K562 (cell line): ENCODE data around the gene TACR1. TPM values are rescaled to one million over a fixed set of nuclear protein-coding genes. Genes with fewer than 3 reads are reported as not detected.

Experiments
- ATAC-seq: fragments of 200-7000 bp; cut with Tn5 transposase; 3 replicates; pipeline ENCODE4 v1.9.1; 2020; ENCODE audit warnings: moderate library complexity
- BruUV-seq: library from RNA; stranded (reverse); fragments of 400-500 nt; replicated peaks from 2 replicates; lab custom pipeline; 2021; lab: Mats Ljungman, UMichigan
- CTCF ChIA-PET: fragments of 300-600 bp; formaldehyde crosslinking; extraction: SDS; loops from one replicate; lab custom pipeline; 2021; ENCODE audit warnings: low intra/inter-chr PET ratio; lab: Yijun Ruan, JAX
- POLR2A ChIA-PET: fragments of 300-600, 350-650 bp; sonication (Branson Sonifier 250); formaldehyde crosslinking; extraction: SDS; loops from one replicate; lab custom pipeline; 2021; ENCODE audit warnings: antibody characterized with exemption, inconsistent platforms; lab: Yijun Ruan, JAX
- DNase-seq, 4 experiments: peaks; one replicate each; pipeline versions ENCODE4 v3.0.0 to v3.0.0-alpha.2; 2011 to 2018; ENCODE audit warnings: low spot score in 3 of 4, mixed read lengths in 3 of 4; ENCODE audit errors: extremely low read depth in 1 of 4
- FAIRE-seq: peaks from 2 replicates; lab custom pipeline; 2011; peaks lifted over from hg19 to GRCh38; lab: Jason Lieb, UNC
- H2AFZ ChIP-seq: 2 replicates; pipeline ENCODE4 v1.6.0; 2011; ENCODE audit warnings: low read depth, low read length, control low read depth, inconsistent platforms
- H3K27ac ChIP-seq: fragments of 200-600 bp; 3 replicates; pipeline ENCODE4 v1.8.0; 2011; ENCODE audit warnings: low read depth, mild to moderate bottlenecking, control low read depth, inconsistent platforms, low read length, moderate library complexity, mixed read lengths; ENCODE audit errors: extremely low read depth
- H3K27me3 ChIP-seq, 2 experiments: fragments of 300-600 bp in 1 of 2; 2 replicates in 1 of 2; 3 replicates in 1 of 2; pipeline versions ENCODE4 v1.6.0 to v1.8.0; 2011; ENCODE audit warnings: inconsistent platforms in 2 of 2, low read length in 2 of 2, mild to moderate bottlenecking in 1 of 2, mixed read lengths in 1 of 2, moderate library complexity in 1 of 2; ENCODE audit not compliant: control insufficient read depth in 2 of 2, insufficient read depth in 2 of 2
- H3K36me3 ChIP-seq: fragments of 300-600 bp; 3 replicates; pipeline ENCODE4 v1.8.0; 2011; ENCODE audit warnings: mild to moderate bottlenecking, low read length, inconsistent platforms; ENCODE audit not compliant: control insufficient read depth, insufficient read depth
- H3K4me1 ChIP-seq, 2 experiments: fragments of 200-600 bp in 1 of 2; replicated peaks in 1 of 2; 2 replicates in 1 of 2; 3 replicates in 1 of 2; pipeline versions ENCODE4 v1.5.1 to v1.8.0; 2011; ENCODE audit warnings: inconsistent platforms in 2 of 2, low read length in 2 of 2, mild to moderate bottlenecking in 1 of 2, mixed read lengths in 1 of 2, moderate library complexity in 1 of 2; ENCODE audit not compliant: control insufficient read depth in 2 of 2, insufficient read depth in 2 of 2
- H3K4me2 ChIP-seq: 2 replicates; pipeline ENCODE4 v1.6.1; 2011; ENCODE audit warnings: low read length, control low read depth, inconsistent platforms, mixed read lengths; ENCODE audit not compliant: insufficient read depth
- H3K4me3 ChIP-seq: fragments of 200-600 bp; sonication (generic), shearing (Covaris generic); 2 replicates; pipeline ENCODE4 v1.5.1; 2016; ENCODE audit warnings: control low read depth, inconsistent platforms
- H3K79me2 ChIP-seq: fragments of 200-600 bp; 3 replicates; pipeline ENCODE4 v1.8.0; 2011; ENCODE audit warnings: low read length, inconsistent platforms; ENCODE audit not compliant: control insufficient read depth, insufficient read depth
- H3K9ac ChIP-seq, 2 experiments: 2 replicates each; pipeline versions ENCODE4 v1.6.0 to v1.6.1; 2011; ENCODE audit warnings: low read depth in 2 of 2, low read length in 2 of 2, control low read depth in 1 of 2, inconsistent platforms in 1 of 2, mild to moderate bottlenecking in 1 of 2, mixed read lengths in 1 of 2; ENCODE audit not compliant: insufficient read depth in 1 of 2
- H3K9me1 ChIP-seq: one replicate; pipeline ENCODE4 v1.6.0; 2011; ENCODE audit warnings: inconsistent platforms, mild to moderate bottlenecking, low read length, moderate library complexity; ENCODE audit not compliant: control insufficient read depth, insufficient read depth
- H3K9me3 ChIP-seq: replicated peaks from 2 replicates; pipeline ENCODE4 v1.5.1; 2011; ENCODE audit warnings: low read depth, low read length, inconsistent platforms; ENCODE audit not compliant: control insufficient read depth, insufficient read depth
- H4K20me1 ChIP-seq: replicated peaks from 2 replicates; pipeline ENCODE4 v1.6.1; 2011; ENCODE audit warnings: low read length, inconsistent platforms, mixed read lengths; ENCODE audit not compliant: control insufficient read depth, insufficient read depth
- BHLHE40 ChIP-seq: IDR thresholded peaks from 2 replicates; pipeline ENCODE4 v1.6.1; 2011; ENCODE audit warnings: low read length, improper control_type of control experiment
- CBFA2T2 ChIP-seq: fragments of 450-650 bp; conservative IDR thresholded peaks from 2 replicates; pipeline ENCODE4 v1.6.1; 2017; ENCODE audit warnings: mild to moderate bottlenecking
- CBX3 ChIP-seq, 2 experiments: IDR thresholded peaks; 1 replicate in 1 of 2; 2 replicates in 1 of 2; pipeline ENCODE4 v1.6.1; 2012; ENCODE audit warnings: inconsistent platforms in 2 of 2, low read length in 2 of 2, borderline replicate concordance in 1 of 2, control low read depth in 1 of 2
- CTCF ChIP-seq, 3 experiments: IDR thresholded peaks in 2 of 3; conservative IDR thresholded peaks in 1 of 3; 2 replicates each; pipeline ENCODE4 v1.5.1; 2011 to 2012; ENCODE audit warnings: low read length in 3 of 3, mild to moderate bottlenecking in 3 of 3, control low read depth in 2 of 3, improper control_type of control experiment in 1 of 3, inconsistent platforms in 1 of 3, low read depth in 1 of 3, mixed read lengths in 1 of 3, moderate library complexity in 1 of 3; ENCODE audit not compliant: insufficient read depth in 2 of 3
- TCFL5 ChIP-seq: fragments of 250-450 bp; sonication (Bioruptor Pico); conservative IDR thresholded peaks from 2 replicates; pipeline ENCODE4 v1.6.1; 2021; ENCODE audit warnings: mild to moderate bottlenecking, moderate library complexity, matching md5 sums
- ZNF174 ChIP-seq: fragments of 250-450 bp; sonication (Bioruptor Pico); IDR thresholded peaks from 2 replicates; pipeline ENCODE4 v1.4.0; 2020; ENCODE audit warnings: mild to moderate bottlenecking
- in situ Hi-C: fragments of 300-500 bp; cut with MboI; formaldehyde crosslinking; loops from 4 replicates; pipeline ENCODE4 v1.15.0; 2018; ENCODE audit warnings: inconsistent platforms, mixed read lengths
- intact Hi-C: fragments of 100-400 bp; cut with micrococcal nuclease; formaldehyde crosslinking; loops from 2 replicates; pipeline ENCODE4 v1.14.2; 2022
- polyA plus RNA-seq, 8 experiments: library from polyadenylated mRNA; depleted of rRNA in 4 of 8; stranded (reverse) in 5 of 8; unstranded in 3 of 8; fragments of >200 nt; fragmentation: Nextera tagmentation in 2 of 8; fragmentation: Illumina TruSeq in 1 of 8; extraction: Ambion mirVana in 2 of 8; extraction: Trizol in 1 of 8; gene quantifications; 2 replicates each; pipeline versions ENCODE4 v1.2.1 to v1.2.3, GENCODE V29; 2011 to 2014; ENCODE audit warnings: inconsistent platforms in 1 of 8, missing spikeins in 1 of 8
- total RNA-seq, 7 experiments: library from RNA; depleted of rRNA in 6 of 7; stranded (reverse); fragments of >200 nt in 6 of 7; fragmentation: Illumina TruSeq in 2 of 7; extraction: Trizol in 2 of 7; gene quantifications; 2 replicates each; pipeline versions ENCODE4 v1.2.1 to v1.2.3, GENCODE V29; 2011 to 2021; ENCODE audit warnings: low replicate concordance in 1 of 7

The TACR1 gene
- total and polyA plus RNA-seq, 9 of the 15 experiments (the other 6 are each of a cell fraction or from before 2014, with no cell fraction given): not detected

- ChIA-PET POLR2A (interaction anchor here (0.6 kb wide), 1 partner anchor 238 kb away, joined by 5 read pairs; no protein-coding TSS in a partner anchor), CTCF (no interaction called here)
- Histone ChIP-seq H3K9me3 (no peaks in the 10 kb centered on the region), H3K4me1 (no peaks in the 10 kb centered on the region), H3K4me2 (no peak overlapping the region), H3K27me3 (no peaks in the 10 kb centered on the region), H3K4me3 (no peak overlapping the region), H3K27ac (no peak overlapping the region), H3K79me2 (no peaks in the 10 kb centered on the region), H3K9me1 (no peaks in the 10 kb centered on the region), H3K36me3 (no peaks in the 10 kb centered on the region), H3K9ac (no peak overlapping the region), H4K20me1 (no peaks in the 10 kb centered on the region; the same call in 1 of the 2 replicates), H2AFZ (no peak overlapping the region)
- intact Hi-C loops: no loop called here
- BruUV-seq: no TSS peak
- ATAC-seq (no peak), FAIRE-seq (no peak), DNase-seq (peak in 1 of 4 experiments; percentile 11)
- in situ Hi-C loops: no loop called here
- no peak for TF ChIP-seq ZNF174 (CRISPR knock-in tag)
- no peak for TF ChIP-seq TCFL5 (CRISPR knock-in tag)
- TF ChIP-seq CBFA2T2: no peak
- no peak for TF ChIP-seq CBX3 (IDR thresholded peaks at IDR 0.05; ENCODE audit: borderline replicate concordance in 1 of 2, low read length in 2 of 2)
- no peak for TF ChIP-seq CTCF (IDR thresholded peaks at IDR 0.05 in 2 of 3, conservative IDR thresholded peaks at IDR 0.05 in 1 of 3; ENCODE audit: insufficient read depth in 2 of 3, low read depth in 1 of 3, low read length in 3 of 3)
- no peak for TF ChIP-seq BHLHE40
Observed at GRCh38 chr2:75157435-75157834, 41.9 kb downstream of the TACR1 start.
